SK-N-SH treated with all-trans-retinoic acid at 6 μM for 48 hours (cell line): ENCODE data around the gene ARF1.

ENCODE experiments used
- ATAC-seq: fragments of 200-7000 bp; cut with Tn5 transposase; 3 replicates; pipeline ENCODE4 v1.9.1; 2020; ENCODE audit warnings: mild to moderate bottlenecking, moderate library complexity
- ARNTL ChIP-seq: fragments of 450-650 bp; formaldehyde crosslinking; IDR thresholded peaks from 2 replicates; pipeline ENCODE4 v1.5.0; 2020; ENCODE audit warnings: low read depth, mild to moderate bottlenecking, moderate library complexity, borderline replicate concordance
- BACH2 ChIP-seq: fragments of 250-450 bp; sonication (Bioruptor Pico); IDR thresholded peaks from 2 replicates; pipeline ENCODE4 v1.9.0; 2021; ENCODE audit warnings: mild to moderate bottlenecking, borderline replicate concordance
- CREB5 ChIP-seq: fragments of 250-450 bp; sonication (Bioruptor Pico); IDR thresholded peaks from 2 replicates; pipeline ENCODE4 v1.5.1; 2020; ENCODE audit warnings: low read depth, mild to moderate bottlenecking, moderate library complexity
- CSDC2 ChIP-seq: fragments of 250-450 bp; sonication (Bioruptor Pico); IDR thresholded peaks from 2 replicates; pipeline ENCODE4 v1.5.0; 2020; ENCODE audit warnings: mild to moderate bottlenecking, moderate library complexity
- CSRNP3 ChIP-seq: fragments of 250-450 bp; sonication (Bioruptor Pico); IDR thresholded peaks from 2 replicates; pipeline ENCODE4 v1.5.1; 2021; ENCODE audit warnings: mild to moderate bottlenecking, moderate library complexity
- ESRRG ChIP-seq: fragments of 250-450 bp; sonication (Bioruptor Pico); IDR thresholded peaks from 2 replicates; pipeline ENCODE4 v1.6.1; 2021; ENCODE audit warnings: mild to moderate bottlenecking
- GLIS3 ChIP-seq: fragments of 250-450 bp; sonication (Bioruptor Pico); IDR thresholded peaks from 2 replicates; pipeline ENCODE4 v1.5.0; 2020; ENCODE audit warnings: mild to moderate bottlenecking, moderate library complexity
- OSR1 ChIP-seq: fragments of 250-450 bp; sonication (Bioruptor Pico); IDR thresholded peaks from 2 replicates; pipeline ENCODE4 v1.8.0; 2022; ENCODE audit warnings: moderate library complexity, mild to moderate bottlenecking, inconsistent platforms
- PATZ1 ChIP-seq: fragments of 250-450 bp; sonication (Bioruptor Pico); IDR thresholded peaks from 2 replicates; pipeline ENCODE4 v1.8.0; 2020; ENCODE audit warnings: mild to moderate bottlenecking, moderate library complexity, borderline replicate concordance
- POU6F1 ChIP-seq: fragments of 250-450 bp; sonication (Bioruptor Pico); IDR thresholded peaks from 2 replicates; pipeline ENCODE4 v1.8.0; 2021; ENCODE audit warnings: low read depth, mild to moderate bottlenecking, moderate library complexity, borderline replicate concordance
- PPARA ChIP-seq: fragments of 250-450 bp; sonication (Bioruptor Pico); IDR thresholded peaks from 2 replicates; pipeline ENCODE4 v1.5.0; 2020; ENCODE audit warnings: mild to moderate bottlenecking, borderline replicate concordance
- RARB ChIP-seq: fragments of 250-450 bp; sonication (Bioruptor Pico); IDR thresholded peaks from 2 replicates; pipeline ENCODE4 v1.8.0; 2021; ENCODE audit warnings: mild to moderate bottlenecking, moderate library complexity
- SNAI2 ChIP-seq: fragments of 250-450 bp; sonication (Bioruptor Pico); IDR thresholded peaks from 2 replicates; pipeline ENCODE4 v1.5.0; 2020; ENCODE audit warnings: mild to moderate bottlenecking, moderate library complexity
- TCF4 ChIP-seq: fragments of 250-450 bp; sonication (Bioruptor Pico); IDR thresholded peaks from 2 replicates; pipeline ENCODE4 v1.8.0; 2021; ENCODE audit warnings: mild to moderate bottlenecking, moderate library complexity, borderline replicate concordance
- TOX ChIP-seq: fragments of 250-450 bp; sonication (Bioruptor Pico); IDR thresholded peaks from 2 replicates; pipeline ENCODE4 v1.8.0; 2021; ENCODE audit warnings: mild to moderate bottlenecking, moderate library complexity, borderline replicate concordance
- TSHZ2 ChIP-seq: fragments of 250-450 bp; sonication (Bioruptor Pico); IDR thresholded peaks from 2 replicates; pipeline ENCODE4 v1.5.0; 2020; ENCODE audit warnings: mild to moderate bottlenecking, moderate library complexity
- ZC3H10 ChIP-seq: fragments of 250-450 bp; sonication (Bioruptor Pico); IDR thresholded peaks from 2 replicates; pipeline ENCODE4 v1.5.1; 2021; ENCODE audit warnings: mild to moderate bottlenecking, moderate library complexity
- ZFP3 ChIP-seq: fragments of 250-450 bp; sonication (Bioruptor Pico); IDR thresholded peaks from 2 replicates; pipeline ENCODE4 v1.5.0; 2020; ENCODE audit warnings: mild to moderate bottlenecking, moderate library complexity
- ZFP30 ChIP-seq: fragments of 450-650 bp; formaldehyde crosslinking; IDR thresholded peaks from 2 replicates; pipeline ENCODE4 v1.5.0; 2022; ENCODE audit warnings: mild to moderate bottlenecking, moderate library complexity
- ZNF70 ChIP-seq: fragments of 450-650 bp; formaldehyde crosslinking; IDR thresholded peaks from 2 replicates; pipeline ENCODE4 v1.5.0; 2020; ENCODE audit warnings: mild to moderate bottlenecking, moderate library complexity
- ZNF8 ChIP-seq: fragments of 450-650 bp; formaldehyde crosslinking; IDR thresholded peaks from 2 replicates; pipeline ENCODE4 v1.5.0; 2020; ENCODE audit warnings: mild to moderate bottlenecking, moderate library complexity

Gene ARF1

GRCh38 chr1:228089519-228090380 lies 7.2 kb downstream of the ARF1 start:
- ATAC-seq, result no peak

GRCh38 chr1:228090613-228091081 lies 8.1 kb downstream of the ARF1 start:
- TF ChIP-seq ZC3H10 (CRISPR knock-in tag), result no peak
- TF ChIP-seq RARB (CRISPR knock-in tag), result no peak
- no peak for TF ChIP-seq ZFP30 (CRISPR knock-in tag)
- TF ChIP-seq TCF4 (CRISPR knock-in tag), result no peak
- no peak for TF ChIP-seq ZNF8 (CRISPR knock-in tag)
- no peak for TF ChIP-seq CREB5
- TF ChIP-seq ZFP3 (CRISPR knock-in tag), result no peak
- ATAC-seq, result no peak

More at GRCh38 chr1:228089519-228090380, 7.2 kb downstream of the ARF1 start:
- no peak for TF ChIP-seq ESRRG (CRISPR knock-in tag)
- TF ChIP-seq ZFP30 (CRISPR knock-in tag), result no peak
- no peak for TF ChIP-seq CREB5
- no peak for TF ChIP-seq POU6F1 (CRISPR knock-in tag)

GRCh38 chr1:228091084-228091483 lies 8.6 kb downstream of the ARF1 start:
- ATAC-seq, result no peak
- no peak for TF ChIP-seq ZC3H10 (CRISPR knock-in tag)
- TF ChIP-seq ZFP3 (CRISPR knock-in tag), result no peak
- no peak for TF ChIP-seq ARNTL (CRISPR knock-in tag)
- TF ChIP-seq ZFP30 (CRISPR knock-in tag), result no peak
- TF ChIP-seq TSHZ2 (CRISPR knock-in tag), result no peak
- no peak for TF ChIP-seq ZNF70 (CRISPR knock-in tag)
- no peak for TF ChIP-seq ESRRG (CRISPR knock-in tag)
- no peak for TF ChIP-seq PPARA (CRISPR knock-in tag)
- TF ChIP-seq BACH2, result no peak
- TF ChIP-seq PATZ1 (CRISPR knock-in tag), result no peak
- TF ChIP-seq GLIS3, result no peak
- no peak for TF ChIP-seq CSRNP3 (CRISPR knock-in tag)
- no peak for TF ChIP-seq OSR1 (CRISPR knock-in tag)
- TF ChIP-seq CREB5, result no peak
- TF ChIP-seq CSDC2 (CRISPR knock-in tag), result no peak
- no peak for TF ChIP-seq SNAI2
- no peak for TF ChIP-seq TOX (CRISPR knock-in tag)
- TF ChIP-seq RARB (CRISPR knock-in tag), result no peak
- no peak for TF ChIP-seq ZNF8 (CRISPR knock-in tag)
